Measurements from ENCODE around the gene POLN.

Gene POLN

DNA sequence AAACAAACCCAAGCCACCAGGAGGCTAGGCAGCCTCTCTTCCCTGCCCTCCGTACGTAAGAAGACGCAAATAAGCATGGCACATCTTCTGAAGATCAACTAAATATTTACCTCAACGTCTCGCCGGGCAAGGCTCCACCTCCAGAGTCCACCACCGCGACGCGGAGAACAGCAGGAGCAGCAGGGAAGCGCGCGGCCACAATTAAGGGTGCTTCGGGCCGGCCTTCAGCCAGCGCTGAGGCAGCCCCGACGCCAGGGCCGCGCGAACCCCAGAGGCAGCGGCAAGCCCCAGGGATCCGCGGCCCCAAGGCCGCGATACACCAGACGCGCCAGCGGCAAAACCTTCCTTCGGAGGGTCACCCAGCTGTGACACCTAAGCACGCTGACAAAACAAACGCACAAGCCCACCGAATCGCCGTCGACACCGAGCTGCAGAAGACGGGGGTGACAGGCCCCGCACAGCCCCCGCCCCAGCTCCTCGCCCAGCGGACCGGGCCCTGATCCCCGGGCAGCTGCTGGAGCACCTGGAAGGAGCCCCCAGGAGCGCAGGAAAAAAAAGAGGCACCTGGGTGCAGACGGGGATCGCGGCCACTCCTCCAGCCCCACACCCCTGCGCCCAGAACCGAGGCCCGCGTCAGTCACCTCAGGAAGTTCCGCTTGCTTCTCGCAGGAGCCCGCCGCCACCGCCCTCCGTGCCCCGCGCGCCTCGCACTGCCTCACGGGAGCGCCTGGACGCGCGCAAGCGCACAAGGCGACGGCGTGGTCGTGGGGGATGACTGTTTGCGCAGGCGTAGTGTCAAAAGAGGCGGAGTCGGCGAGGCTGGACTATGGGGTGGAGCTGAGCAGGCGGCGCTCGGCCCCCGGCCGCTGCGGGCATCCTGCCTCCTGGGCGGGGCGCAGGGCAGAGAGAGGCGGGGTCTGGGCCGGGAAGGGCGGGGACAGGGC lies at the start of gene POLN, which contains the start of gene HAUS3:
Gene POLN, minus strand, starts transcription at position 712 of the 944 bp plus-strand sequence. CDS start 12,890 bp downstream, outside the sequence.
Gene HAUS3, minus strand, starts transcription at position 712 of the 944 bp plus-strand sequence. CDS start 1,175 bp downstream, outside the sequence.
- peak; percentile 99 for DNase-seq

DNA sequence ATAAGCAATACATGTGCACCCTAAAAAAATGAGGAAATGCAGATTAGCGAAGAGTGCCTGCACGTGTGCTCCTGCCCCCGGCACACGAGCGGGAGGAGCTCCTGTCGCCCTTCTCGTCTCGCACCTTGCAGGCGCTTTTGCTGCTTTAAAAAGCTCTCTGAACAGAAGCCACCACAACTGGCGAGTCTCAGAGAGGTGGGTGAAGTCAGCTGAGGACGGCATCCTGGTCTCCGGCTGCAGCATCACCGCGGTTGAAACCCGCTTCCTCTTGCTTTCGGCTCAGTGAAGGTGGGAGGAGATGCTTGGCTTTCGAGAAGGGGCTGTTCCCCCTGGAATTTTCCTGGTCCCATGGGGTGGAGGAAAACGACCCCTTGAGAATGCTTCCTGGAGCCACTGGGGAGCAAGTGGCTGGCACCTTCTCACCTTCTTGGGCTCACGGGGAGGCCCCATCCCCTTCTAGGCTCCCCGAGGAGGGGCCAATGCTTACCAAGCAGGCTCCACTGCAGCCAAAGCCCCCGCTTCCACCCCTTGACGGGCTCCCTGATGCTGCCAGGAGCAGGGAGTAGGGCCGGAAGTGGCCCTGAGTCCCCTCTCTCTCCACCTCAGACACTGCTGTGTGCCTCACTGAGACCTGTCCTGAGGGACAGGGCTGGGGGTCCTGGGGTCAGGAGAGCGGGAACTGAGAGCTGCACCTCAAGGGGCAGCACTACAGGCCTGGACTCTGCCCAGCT lies 49.2 kb upstream of the POLN start:
- DNase-seq = no peak

DNA sequence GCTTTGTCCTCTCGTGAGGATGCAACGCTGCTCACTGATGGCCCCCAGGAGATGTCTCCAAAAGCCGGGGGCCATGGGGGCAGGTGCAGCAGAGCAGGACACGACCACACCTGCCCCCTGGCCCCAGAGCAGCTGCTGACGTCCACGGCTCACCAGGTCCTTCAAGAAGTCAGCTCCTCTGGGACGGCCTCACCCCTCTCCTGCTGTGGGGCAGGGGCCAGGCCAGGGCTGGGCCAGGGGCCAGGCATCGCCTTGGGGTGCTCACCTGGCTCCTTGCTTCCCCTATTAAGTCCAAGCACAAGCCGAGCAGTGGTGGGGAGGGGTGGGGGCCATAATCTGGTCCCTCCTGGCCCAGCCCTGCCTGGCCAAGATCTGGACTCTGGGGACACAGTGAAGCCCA lies 48.6 kb upstream of the POLN start:
- DNase-seq = no peak

DNA sequence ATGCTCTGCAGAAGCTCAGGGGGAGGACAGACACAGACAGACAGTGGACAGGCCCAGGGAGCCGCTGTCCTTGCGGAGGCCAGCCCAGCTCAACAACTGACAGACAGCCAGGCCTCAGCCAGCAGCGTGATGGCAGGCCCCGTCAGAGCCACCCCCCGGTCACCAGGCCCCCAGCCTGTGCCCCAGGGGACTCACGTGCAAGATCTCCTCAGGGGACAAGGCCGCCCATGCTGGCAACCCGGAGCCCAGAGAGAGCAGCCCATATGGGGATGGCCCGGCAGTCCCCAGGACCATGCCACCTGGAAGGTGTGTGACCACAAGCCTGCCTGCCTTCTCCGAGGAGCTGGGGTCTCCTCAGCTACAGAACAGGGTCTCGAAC lies 48.0 kb upstream of the POLN start:
- DNase-seq = no peak

DNA sequence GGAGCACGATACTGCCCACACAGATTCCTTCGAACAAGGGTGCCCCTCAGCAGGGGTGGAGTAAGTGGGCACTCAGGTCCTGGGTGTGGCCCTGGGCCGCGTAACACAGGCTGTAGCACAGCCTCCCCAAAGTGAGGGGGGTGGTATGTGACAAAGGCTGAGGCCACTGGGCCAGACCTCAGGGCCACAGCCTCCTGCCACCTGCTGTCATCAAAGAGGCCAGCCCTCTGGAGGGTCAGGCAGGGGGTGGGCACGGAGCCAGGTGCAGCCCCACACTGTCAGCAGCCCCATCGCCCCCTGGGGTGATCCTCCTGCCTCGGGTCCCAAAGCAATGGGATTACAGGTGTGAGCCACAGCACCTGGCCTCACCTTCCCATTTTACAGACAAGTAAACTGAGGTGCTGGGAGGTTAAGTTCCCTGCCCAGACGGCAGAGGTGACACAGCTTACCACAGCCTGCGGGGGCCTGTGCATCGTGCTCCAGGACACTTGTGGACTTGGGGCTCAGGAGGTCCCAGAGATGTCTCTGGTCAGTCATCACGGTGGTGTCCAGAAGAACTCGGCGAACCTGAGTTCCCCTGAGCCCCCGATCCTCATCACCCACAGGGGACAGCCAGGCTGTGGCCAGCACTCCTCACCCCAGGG lies 47.5 kb upstream of the POLN start:
- no peak for DNase-seq

DNA sequence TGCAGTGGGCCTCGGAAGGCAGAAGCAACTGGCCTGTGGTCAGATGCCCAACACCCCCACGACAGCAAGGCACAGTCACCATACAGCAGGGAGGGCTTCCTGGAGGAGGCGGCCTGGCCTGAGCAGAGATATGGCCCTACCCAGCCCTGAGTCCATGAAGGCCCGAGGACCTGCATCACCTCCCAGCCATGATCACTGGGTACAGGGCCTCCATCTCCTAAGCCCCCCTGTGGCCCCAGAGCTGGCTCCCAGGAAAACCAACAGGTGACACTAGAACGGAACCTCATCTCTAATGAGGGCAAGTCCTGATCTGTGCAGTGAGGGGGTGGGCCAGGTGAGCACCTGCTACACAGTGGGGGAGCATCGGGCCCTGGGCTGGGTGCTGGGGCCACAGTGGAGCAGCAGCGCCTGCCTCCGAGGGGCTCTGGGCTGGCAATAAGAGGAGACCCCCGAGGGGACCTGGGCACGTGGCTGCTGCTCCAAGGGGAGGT lies 46.2 kb upstream of the POLN start:
- DNase-seq = no peak

DNA sequence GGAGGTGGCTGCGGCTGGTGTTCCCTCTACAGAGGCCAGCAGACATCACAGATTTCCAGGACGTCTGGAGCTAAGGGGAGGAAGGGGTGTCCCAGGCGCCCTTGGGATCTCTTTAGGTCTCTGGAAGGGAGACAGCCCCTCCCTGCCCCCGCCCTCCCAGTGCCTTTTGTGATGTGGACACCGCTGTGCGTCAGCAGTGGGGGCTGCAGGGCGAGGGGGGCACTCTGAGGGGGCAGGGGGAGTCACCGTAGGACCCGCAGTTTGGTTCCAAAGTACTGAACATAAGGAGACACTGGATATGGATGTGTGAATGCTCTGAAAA lies 45.6 kb upstream of the POLN start:
- DNase-seq = no peak

DNA sequence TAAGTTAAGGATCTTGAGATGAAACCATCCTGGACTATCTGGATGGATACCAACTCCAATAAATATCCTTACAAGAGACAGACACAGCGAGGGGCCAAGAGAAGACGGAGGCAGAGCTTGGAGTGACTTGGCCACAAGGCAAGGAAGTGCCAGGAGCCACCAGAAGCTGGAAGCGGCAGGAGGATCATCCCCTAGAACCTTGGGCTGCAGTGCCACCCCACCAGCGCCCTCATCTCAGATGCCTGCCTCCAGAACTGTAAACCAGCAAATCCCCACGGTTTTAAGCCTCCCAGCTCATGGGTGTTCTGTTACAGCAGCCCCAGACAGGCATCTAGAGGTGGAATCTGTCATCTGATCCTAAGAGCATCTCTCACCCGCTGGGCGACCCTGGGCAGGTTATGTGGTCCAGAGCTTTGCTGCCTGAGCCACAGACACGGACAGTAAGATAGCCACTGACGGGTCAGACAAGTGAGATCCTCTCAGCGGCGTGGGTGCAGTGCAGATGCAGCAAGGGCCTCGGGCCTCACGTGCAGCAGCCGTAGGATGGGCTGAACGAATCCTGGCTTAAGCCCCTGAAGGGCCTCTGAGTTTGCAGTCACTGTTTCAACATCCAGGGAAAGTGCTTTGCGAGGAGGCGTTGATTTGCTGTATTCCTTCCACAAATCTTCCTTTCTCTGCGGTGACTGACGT lies 45.1 kb upstream of the POLN start:
- no peak for DNase-seq

DNA sequence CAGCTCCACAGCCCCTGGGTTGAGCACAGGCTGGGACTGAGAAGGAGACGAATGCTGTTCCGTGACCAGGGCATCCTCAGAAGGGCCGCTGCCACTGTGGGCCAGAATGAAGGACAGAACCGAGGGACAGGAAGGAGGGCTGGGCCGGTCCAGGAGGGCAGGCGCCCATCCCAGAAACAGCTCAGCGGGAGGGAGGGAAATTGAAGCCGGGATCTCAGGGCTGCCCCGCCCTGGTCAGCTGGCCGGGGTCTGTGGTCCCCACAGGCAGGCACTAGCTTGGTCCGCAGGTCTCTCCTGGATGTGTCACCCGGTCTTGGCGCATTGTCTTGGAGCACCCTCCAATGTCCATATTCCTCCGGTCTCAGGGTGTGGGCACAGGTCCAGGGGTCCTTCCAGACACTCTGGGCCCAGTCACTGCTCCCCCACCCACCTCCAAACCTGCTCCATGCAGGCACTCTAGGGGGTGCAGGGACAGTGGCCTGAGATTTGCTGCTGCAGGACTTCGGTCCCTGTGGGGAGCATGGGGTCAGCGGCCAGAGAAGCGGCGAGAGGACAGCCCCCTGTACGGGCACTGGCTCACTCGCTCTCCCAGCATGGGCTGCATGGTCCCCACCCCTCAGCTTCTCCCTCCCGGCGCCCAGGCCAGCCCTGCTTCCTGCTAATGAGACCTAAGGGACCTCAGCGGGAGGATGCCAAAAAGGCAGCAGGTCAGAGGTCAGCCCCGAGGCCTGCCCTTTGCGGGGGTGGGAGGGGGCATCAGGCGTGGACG lies 43.9 kb upstream of the POLN start:
- no peak for DNase-seq

DNA sequence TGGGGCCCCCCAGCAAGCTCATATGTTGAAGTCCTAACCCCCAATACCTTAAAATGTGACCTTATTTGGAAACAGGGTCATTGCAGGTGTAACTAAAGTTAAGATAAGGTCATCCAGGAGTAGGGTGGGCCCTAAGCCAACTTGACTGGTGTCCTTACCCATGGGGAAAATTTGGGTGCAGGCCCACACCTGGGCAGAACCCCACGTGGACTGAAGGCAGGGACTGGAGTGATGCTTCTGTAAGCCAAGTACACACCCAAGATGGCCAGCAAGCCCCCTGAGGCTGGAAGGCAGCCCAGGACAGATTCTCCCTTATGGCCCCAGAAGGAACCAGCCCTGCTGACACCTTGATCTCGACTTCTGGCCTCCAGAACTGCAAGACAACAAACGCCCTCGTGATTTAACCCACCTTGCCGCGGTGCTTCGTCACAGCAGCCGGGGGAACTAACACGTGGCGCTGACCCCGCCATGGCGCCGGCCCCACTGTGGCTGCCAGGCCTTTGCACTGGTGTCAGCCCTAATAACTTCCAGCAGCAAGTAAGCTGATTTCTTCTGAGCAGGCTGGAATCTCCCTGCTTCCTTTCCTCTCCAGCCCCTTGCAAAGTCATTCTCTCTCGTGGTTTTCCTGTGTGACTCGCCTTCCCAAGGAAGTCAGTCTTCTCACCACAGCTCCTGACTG lies 43.2 kb upstream of the POLN start:
- peak; percentile 81 for DNase-seq

DNA sequence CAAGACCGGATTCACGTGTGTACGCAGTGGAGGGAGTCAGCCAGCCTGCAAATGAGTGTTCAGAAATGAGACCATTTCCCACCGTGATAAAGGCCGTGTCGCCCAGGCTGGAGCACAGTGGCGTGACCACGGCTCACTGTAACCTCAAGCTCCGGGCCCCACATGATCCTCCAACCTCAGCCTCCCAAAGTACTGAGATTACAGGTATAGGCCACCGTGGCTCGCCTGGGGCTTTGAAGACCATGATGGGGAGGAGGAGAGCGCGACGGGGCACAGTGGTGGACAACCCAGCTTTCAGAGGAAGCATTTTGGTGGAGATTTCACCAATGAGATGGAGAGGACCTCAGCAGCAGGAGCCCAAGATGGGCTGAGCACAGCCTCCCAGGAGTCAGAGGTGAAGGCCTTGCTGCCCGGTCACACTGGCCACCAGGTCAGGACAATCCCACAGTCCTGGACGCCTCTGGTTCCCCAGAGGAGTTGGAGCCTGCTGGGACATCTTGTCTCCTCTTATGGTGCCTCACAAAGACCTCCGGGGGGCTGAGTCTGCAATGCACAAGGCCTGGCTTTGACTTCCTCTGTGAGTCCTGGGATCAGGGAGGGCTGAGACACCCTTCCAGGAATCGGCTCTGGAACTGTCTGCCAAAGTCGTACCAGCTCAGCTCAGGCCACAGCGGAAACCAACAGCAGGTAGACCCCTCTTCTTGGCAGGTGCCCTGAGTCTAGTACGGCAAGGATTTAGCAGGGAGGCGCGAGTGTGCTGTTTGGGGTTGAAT lies 42.4 kb upstream of the POLN start:
- DNase-seq = no peak

DNA sequence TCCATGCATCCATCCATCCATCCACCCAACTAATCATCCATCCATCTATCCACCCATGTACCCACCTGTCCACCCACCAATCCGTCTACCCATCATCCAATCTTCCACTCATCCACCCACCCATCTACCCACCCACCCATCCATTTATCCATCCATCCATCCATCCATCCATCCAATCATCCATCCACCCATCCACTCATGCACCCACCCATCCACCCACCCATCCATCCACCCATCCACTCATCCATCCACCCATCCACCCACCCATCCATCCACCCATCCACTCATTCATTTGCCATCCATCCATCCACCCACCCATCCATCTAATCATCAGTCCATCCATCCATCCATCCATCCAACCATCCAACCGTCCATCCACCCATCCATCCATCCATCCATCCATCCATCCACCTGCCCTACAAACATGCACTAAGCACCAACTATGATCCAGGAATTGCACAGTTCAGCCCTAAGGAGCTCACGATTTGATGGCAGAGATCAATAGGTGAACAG lies 41.3 kb upstream of the POLN start:
- no peak for DNase-seq

DNA sequence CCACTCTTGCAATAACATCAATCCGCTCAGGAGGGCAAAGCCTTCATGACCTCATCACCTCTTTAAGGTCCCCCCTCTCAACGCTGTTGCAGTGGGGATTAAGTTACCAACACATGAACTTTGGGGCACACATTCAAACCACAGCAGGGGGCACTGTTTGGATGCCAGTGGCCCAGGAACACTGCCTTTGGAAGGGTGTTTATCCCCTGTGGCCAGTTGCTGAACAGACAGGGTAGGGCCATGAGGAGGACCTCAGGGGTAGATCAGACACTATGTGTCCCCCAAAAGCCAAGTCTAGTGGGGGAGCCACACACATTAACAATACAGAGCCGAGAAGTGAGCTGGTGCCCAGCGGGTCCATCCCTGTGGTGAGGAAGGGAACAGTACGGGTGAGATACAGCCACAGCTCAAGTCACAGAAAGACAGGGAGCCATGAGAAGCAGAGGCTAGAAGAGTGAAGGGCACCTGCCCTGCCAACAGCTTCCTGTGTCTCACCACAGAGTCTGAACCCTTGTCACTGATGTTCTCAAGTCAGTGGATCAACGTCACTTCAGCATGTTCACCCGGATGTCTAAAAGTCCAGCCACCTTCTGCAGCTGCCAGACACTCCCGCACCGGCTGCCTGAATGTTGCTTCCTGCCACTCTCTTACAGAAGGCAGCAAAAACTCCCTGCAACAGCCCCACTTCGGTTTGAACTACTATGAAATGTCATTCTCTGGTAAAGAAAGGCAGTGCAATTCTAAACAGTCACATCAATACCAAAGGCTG lies 39.8 kb upstream of the POLN start:
- DNase-seq = no peak

DNA sequence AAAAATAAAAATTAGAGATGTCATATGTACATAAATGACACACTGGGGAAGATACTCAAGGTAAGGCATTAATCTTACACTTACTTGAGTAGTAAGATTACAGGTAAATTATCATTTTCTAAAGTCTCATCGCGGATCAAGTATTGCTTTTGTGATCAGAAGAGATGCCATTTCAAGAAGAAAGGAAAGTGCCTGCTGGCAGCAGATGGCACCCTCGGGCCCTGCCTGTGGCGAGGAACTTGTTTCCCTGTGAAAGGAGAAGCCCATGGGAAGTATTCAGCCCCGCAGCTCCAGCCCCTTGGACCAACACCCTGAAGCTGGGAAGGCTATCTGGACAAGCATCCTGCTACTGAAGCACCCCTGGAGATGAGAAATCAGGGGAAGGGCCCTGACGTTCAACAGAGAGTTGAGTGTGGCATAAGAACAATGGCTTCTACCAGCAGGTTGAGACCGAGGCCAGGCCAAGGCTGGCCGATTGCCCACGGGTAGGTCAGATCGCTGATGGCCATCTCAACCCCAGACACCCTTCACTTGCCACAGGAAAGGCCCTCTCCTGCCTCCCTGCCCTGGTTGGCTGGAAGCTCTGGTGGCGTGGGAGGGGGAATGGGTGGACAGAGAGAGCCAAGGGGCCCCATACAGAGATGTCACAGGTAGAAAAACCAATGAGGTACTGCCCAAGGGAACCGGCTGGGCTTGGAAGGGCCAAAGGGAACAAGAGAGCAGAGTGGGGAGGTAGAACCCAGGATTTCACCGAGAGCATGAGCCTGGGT lies 38.8 kb upstream of the POLN start:
- DNase-seq = no peak

DNA sequence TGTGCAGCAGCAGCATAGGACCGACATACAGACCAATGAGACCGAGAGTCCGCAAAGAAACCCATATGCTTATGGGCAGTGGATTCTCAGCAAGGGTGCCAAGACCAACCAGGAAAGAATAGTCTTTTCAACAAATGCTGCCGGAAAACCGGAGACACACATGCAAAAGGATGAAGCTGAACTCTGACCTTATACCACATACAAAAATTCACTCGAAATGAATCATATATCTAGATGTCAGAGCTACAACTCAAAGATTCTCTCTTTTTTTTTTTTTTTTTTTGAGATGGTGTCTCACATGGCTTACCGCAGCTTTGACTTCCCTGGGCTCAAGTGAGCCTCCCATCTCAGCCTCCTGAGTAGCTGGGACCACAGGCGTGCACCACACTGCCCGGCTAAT lies 36.0 kb upstream of the POLN start:
- no peak for DNase-seq

DNA sequence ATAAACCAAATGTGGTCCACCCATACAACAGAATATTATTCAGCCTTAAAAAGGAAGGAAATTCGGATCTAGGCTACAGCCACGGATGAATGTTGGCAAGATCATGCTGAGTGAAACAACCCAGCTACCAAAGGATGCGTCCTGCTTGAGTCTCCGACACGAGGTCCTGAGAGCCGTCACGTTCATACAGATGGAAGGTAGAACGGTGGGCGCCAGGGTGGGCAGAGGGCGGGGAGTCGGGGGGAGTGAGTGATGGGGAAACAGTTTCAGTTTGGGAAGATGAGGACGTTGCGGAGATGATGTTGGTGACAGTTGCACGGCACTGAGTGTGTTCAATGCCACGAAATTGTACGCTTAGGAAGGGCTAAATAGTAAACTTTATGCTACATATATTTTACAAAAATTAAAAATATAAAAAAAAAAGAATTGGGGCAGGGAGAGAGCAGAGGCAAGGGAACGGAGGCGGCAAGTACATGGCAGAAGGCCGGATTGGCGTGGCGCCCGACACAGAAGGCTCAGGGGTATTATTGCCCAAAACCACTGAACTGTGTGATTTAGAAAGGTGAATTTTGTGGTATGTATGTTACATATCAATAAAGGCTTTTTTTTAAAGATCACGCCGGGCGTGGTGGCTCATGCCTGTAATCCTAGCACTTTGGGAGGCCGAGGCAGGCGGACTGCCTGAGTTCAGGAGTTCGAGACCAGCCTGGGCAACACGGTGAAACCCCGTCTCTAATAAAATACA lies 34.8 kb upstream of the POLN start:
- DNase-seq = no peak

DNA sequence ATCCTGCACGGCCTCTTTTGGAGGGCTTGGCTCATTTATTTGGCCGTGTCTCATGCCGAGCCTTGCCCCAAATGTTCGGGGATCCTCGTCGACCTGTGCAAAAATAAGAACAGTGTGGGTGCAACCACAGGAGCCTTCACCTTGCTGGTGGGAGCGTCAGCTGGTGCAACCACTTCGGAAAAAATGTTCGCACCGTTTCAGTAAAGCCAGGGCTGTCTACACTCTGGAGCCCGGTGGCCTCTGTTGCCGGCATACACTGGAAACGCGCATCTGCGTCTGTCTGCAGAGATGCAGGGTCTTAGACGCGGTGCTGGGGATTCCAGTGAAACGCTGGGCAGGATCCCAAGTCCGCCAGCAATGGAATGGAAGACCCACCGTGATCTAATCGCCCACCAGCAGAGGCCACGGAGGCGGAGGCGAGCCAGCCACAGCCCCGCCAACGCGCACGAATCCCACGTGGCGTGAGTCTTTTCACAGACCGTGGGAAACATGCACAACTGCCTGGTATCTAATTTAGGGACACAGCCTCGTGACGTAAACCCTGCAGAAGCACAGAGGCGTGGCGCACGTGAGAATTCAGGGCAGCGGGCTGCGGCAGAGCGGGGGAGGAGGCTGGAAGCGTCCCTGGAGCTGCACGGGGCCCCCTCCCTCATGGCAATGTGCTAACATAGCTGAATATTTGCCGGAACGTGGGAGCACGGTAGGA lies 33.8 kb upstream of the POLN start:
- no peak for DNase-seq

Data from islet precursor cell (in vitro differentiated cells).